SK-N-MC (cell line): ENCODE data around the gene ZNF775.

Experiments used
- EZH2 ChIP-seq: fragments of 200-600 bp; sonication (generic); IDR thresholded peaks from one replicate; pipeline ENCODE4 v1.6.1; 2017; ENCODE audit warnings: antibody characterized with exemption
- POLR2AphosphoS5 ChIP-seq: IDR thresholded peaks from 2 replicates; pipeline ENCODE4 v1.6.1; 2012; ENCODE audit warnings: mild to moderate bottlenecking, low read depth, low read length, borderline replicate concordance

DNA sequence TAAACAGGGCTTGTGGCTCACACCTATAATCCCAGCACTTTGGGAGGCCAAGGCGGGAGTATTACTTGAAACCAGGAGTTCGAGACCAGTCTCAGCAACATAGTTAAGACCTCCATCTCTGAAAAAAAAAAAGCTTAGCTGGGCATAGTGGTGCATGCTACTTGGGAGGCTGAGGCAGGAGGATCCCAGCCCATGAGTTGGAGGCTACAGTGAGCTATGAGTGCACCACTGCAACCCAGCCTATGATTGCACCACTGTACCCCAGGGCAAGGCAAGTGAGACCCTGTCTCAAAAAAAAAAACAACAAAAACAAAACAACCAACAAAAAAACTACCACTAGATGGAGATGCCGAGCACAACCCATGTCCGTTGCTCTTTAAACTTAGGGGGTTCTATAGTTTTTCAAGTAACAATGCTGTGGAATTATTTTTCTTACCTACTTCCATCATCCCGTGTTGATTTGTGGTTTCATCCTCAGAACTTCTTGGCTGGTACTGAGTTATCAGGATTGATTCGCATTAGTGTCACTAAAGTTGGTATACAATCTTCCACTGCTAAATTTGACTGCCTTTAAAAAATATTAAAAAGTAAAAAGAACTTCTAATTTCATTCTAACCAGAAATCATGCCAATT is 22.7 kb upstream of the ZNF775 start:
- TF ChIP-seq EZH2 (no peak), POLR2AphosphoS5 (no peak)
